Uterus (tissue), 4 donors: Measurements from ENCODE around the gene SLCO2B1. TPM values are rescaled to one million over a fixed set of nuclear protein-coding genes. Genes with fewer than 3 reads are reported as not detected.

ENCODE experiments used
- DNase-seq, 2 donors: peaks; one replicate each; pipeline ENCODE4 v3.0.0-alpha.2; 2019 to 2020
- H3K27ac ChIP-seq, 2 donors: fragments of 200-600 bp; sonication (generic); 1 replicate in 1 of 2; 2 replicates in 1 of 2; pipeline ENCODE4 v1.5.1; 2016 to 2018
- H3K27me3 ChIP-seq, 2 donors: fragments of 200-600 bp; sonication (generic); one replicate each; pipeline ENCODE4 v1.5.1; 2018 to 2019; ENCODE audit warnings: control low read depth in 1 of 2
- H3K36me3 ChIP-seq, 2 donors: fragments of 200-600 bp; sonication (generic); one replicate each; pipeline ENCODE4 v1.5.1; 2019; ENCODE audit warnings: control low read depth in 1 of 2
- H3K4me1 ChIP-seq, 2 donors: fragments of 200-600 bp; sonication (generic); one replicate each; pipeline ENCODE4 v1.5.1; 2018 to 2019; ENCODE audit warnings: control low read depth in 1 of 2
- H3K4me3 ChIP-seq, 2 donors: fragments of 200-600 bp; sonication (generic); 1 replicate in 1 of 2; 2 replicates in 1 of 2; pipeline ENCODE4 v1.5.1; 2018 to 2019; ENCODE audit warnings: mild to moderate bottlenecking in 1 of 2
- H3K9me3 ChIP-seq, 2 donors: fragments of 200-600 bp; sonication (generic); one replicate each; pipeline ENCODE4 v1.5.1; 2019; ENCODE audit warnings: control low read depth in 1 of 2
- POLR2A ChIP-seq, 2 donors: fragments of 450-650 bp; IDR thresholded peaks; one replicate each; pipeline ENCODE4 v1.6.1; 2016; ENCODE audit warnings: antibody characterized with exemption in 2 of 2, mild to moderate bottlenecking in 1 of 2, moderate library complexity in 1 of 2
- intact Hi-C: fragments of 100-400 bp; cut with DNase I; formaldehyde crosslinking; loops from one replicate; pipeline ENCODE4 v1.15.1; 2023; ENCODE audit warnings: low total_unique reads
- total RNA-seq, 4 donors: library from RNA; depleted of rRNA in 3 of 4; stranded (reverse); fragments of >200 nt in 3 of 4; gene quantifications; one replicate each; pipeline versions ENCODE4 v1.1.0 to v1.2.4, GENCODE V29; 2014 to 2023
- TF ChIP-seq, protein P1 (sequence below), 4 experiments: fragments of 200-600 bp in 2 of 4; fragments of 450-650 bp in 2 of 4; sonication (generic) in 2 of 4; IDR thresholded peaks; one replicate each; pipeline ENCODE4 v1.5.1; 2016 to 2019; ENCODE audit warnings: antibody characterized with exemption in 4 of 4, mild to moderate bottlenecking in 2 of 4, moderate library complexity in 1 of 4
- donor health status: DM: yes; HTN: yes; CAD: no.

SLCO2B1 gene
- total RNA-seq, 4 donors from 2014 or later, result 11.8 to 58.1 (median 31.8) TPM

DNA sequence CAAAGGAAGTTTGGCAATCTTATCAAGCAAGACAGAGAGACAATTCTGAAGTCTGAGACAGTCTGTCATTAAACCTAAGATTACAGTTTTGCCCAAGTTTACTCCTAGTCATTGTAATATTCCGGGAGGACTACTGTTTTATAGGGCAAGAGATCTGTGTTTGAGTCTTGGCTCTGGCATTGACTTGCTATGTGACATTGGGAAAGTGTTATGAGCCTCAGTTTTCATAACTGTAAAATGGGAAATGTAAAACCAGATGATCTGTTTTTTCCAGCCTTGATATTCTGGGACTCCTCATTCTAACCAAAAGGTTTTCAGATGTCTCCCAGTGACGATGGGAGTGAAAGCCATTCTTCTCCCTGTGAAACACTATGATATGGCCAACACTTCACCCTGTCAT lies 24.3 kb upstream of the SLCO2B1 start:
- Histone ChIP-seq H3K27me3 (no peaks in the 10 kb centered on the region), H3K9me3 (no peaks in the 10 kb centered on the region), H3K27ac (no peak overlapping the region), H3K36me3 (no peaks in the 10 kb centered on the region), H3K4me1 (no peaks in the 10 kb centered on the region), H3K4me3 (no peak overlapping the region)
- no peak for DNase-seq
- intact Hi-C loops, result no loop called here
- TF ChIP-seq POLR2A (IDR thresholded peaks at IDR 0.05), result no peak
- TF ChIP-seq, protein P1, sequence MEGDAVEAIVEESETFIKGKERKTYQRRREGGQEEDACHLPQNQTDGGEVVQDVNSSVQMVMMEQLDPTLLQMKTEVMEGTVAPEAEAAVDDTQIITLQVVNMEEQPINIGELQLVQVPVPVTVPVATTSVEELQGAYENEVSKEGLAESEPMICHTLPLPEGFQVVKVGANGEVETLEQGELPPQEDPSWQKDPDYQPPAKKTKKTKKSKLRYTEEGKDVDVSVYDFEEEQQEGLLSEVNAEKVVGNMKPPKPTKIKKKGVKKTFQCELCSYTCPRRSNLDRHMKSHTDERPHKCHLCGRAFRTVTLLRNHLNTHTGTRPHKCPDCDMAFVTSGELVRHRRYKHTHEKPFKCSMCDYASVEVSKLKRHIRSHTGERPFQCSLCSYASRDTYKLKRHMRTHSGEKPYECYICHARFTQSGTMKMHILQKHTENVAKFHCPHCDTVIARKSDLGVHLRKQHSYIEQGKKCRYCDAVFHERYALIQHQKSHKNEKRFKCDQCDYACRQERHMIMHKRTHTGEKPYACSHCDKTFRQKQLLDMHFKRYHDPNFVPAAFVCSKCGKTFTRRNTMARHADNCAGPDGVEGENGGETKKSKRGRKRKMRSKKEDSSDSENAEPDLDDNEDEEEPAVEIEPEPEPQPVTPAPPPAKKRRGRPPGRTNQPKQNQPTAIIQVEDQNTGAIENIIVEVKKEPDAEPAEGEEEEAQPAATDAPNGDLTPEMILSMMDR (IDR thresholded peaks at IDR 0.05), result no peak

DNA sequence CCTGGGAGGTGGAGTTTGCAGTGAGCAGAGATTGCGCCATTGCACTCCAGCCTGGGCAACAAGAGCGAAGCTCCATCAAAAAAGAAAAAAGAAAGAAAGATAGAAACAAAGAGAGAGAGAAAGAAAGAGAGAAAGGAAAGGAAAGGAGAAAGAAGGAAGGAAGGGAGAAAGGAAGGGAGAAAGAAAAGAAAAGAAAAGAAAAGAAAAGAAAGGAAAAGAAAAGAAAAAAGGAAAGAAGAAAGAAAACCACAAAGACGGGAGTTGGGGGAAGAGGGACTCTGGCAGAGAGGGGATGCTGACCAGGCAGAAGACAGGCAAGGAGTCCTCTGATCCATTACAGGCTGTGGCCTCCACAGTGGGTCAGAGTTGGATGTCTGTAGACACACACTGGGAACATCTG lies 18.8 kb upstream of the SLCO2B1 start:
- no peak for DNase-seq
- H3K27me3 ChIP-seq, result no peaks in the 10 kb centered on the region
- no peaks in the 10 kb centered on the region for H3K36me3 ChIP-seq
- no peak overlapping the region for H3K4me3 ChIP-seq
- no peaks in the 10 kb centered on the region for H3K9me3 ChIP-seq
- no peak overlapping the region for H3K27ac ChIP-seq
- H3K4me1 ChIP-seq, result no peaks in the 10 kb centered on the region
- TF ChIP-seq, protein P1 (IDR thresholded peaks at IDR 0.05), result no peak
- TF ChIP-seq POLR2A (IDR thresholded peaks at IDR 0.05), result no peak
- intact Hi-C loops, result no loop called here

DNA sequence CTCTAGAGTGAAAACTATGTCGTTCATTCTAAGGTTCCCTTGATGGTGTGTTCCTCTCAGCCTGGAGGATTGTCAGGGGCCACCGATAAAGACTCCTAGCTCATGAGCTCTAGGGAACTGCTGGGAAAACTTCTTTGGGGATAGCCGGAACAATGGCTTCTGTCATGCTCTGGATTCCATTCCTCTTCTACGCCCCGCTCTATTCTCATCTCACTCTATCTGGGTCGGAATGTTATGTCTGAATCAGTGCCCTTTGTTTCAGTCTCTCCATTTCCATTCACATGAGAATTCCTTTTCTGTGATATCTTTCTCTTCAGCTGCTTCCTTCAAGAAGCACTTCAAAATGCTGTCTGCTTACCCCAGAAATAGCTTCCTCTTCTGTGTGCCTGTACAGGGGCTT lies 16.9 kb upstream of the SLCO2B1 start:
- TF ChIP-seq, protein P1 (IDR thresholded peaks at IDR 0.05), result no peak
- no peak for TF ChIP-seq POLR2A (IDR thresholded peaks at IDR 0.05)
- Histone ChIP-seq H3K36me3 (no peaks in the 10 kb centered on the region), H3K27me3 (no peaks in the 10 kb centered on the region), H3K27ac (no peak overlapping the region), H3K4me1 (no peaks in the 10 kb centered on the region), H3K4me3 (no peak overlapping the region), H3K9me3 (no peaks in the 10 kb centered on the region)
- no peak for DNase-seq
- intact Hi-C loops, result no loop called here

DNA sequence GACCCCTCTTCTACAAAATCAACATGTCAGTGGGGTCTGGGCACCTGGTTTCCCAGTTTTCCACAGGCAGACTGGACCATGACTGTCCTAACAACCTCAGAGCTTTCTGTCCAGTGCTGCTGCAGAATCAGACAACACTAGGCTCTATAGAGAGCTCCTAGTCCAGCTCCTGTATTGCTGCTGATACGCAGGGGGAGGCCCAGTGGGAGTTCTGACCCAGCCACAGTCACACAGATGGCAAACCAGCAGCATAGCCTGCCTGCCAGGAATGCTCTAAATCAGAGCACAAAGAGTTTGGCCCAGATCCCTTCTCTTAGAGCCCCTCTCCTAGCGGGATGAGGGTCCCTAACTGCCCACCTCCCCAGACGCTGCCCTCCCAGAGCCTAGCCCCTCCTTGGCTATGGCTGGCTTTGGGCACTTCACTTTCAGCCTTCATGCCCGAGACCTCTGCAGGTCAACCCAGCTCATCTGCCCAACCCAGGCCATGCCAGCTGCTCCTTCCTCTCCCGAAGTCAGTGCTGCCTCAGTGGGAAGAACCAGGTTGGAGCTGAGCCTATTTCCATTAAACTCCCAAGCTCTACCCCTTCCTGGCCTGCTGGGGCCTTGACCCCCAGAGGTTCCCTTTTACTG lies 15.8 kb upstream of the SLCO2B1 start:
- no peak overlapping the region for H3K4me3 ChIP-seq
- H3K27me3 ChIP-seq, result no peaks in the 10 kb centered on the region
- H3K36me3 ChIP-seq, result no peaks in the 10 kb centered on the region
- H3K9me3 ChIP-seq, result no peaks in the 10 kb centered on the region
- no peak for DNase-seq
- intact Hi-C loops, result no loop called here
- H3K4me1 ChIP-seq, result no peaks in the 10 kb centered on the region
- no peak for TF ChIP-seq POLR2A (IDR thresholded peaks at IDR 0.05)
- TF ChIP-seq, protein P1 (IDR thresholded peaks at IDR 0.05), result no peak
- no peak overlapping the region for H3K27ac ChIP-seq

DNA sequence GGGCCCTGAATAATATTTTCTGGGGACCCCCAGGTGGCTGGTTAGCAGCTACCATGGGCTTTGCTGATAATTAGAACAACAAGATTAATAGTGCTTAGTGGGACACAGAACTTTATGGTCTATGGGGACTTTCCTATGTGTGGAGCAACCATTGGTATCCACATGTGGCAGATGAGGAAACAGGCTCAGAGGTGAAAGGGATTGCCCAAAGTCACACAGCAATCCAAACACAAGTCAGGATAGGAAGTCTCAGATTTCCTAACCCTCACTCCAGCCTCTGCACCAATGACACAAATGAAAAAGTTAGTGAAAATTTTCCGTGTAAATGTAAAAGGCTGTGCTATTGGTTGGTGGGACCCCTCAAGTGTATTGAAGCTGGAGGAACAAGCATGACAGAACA lies 15.3 kb upstream of the SLCO2B1 start:
- Histone ChIP-seq H3K4me3 (no peak overlapping the region), H3K9me3 (no peaks in the 10 kb centered on the region), H3K27ac (no peak overlapping the region), H3K4me1 (no peaks in the 10 kb centered on the region), H3K36me3 (no peaks in the 10 kb centered on the region), H3K27me3 (no peaks in the 10 kb centered on the region)
- no peak for DNase-seq
- TF ChIP-seq, protein P1 (IDR thresholded peaks at IDR 0.05), result no peak
- TF ChIP-seq POLR2A (IDR thresholded peaks at IDR 0.05), result no peak
- intact Hi-C loops, result no loop called here
